K562 (cell line): ENCODE data around the gene A2ML1. TPM values are rescaled to one million over a fixed set of nuclear protein-coding genes. Genes with fewer than 3 reads are reported as not detected.

ENCODE experiments used
- ATAC-seq: fragments of 200-7000 bp; cut with Tn5 transposase; 3 replicates; pipeline ENCODE4 v1.9.1; 2020; ENCODE audit warnings: moderate library complexity
- BruUV-seq: library from RNA; stranded (reverse); fragments of 400-500 nt; replicated peaks from 2 replicates; lab custom pipeline; 2021; lab: Mats Ljungman, UMichigan
- CTCF ChIA-PET: fragments of 300-600 bp; formaldehyde crosslinking; extraction: SDS; loops from one replicate; lab custom pipeline; 2021; ENCODE audit warnings: low intra/inter-chr PET ratio; lab: Yijun Ruan, JAX
- POLR2A ChIA-PET: fragments of 300-600, 350-650 bp; sonication (Branson Sonifier 250); formaldehyde crosslinking; extraction: SDS; loops from one replicate; lab custom pipeline; 2021; ENCODE audit warnings: antibody characterized with exemption, inconsistent platforms; lab: Yijun Ruan, JAX
- DNase-seq, 4 experiments: peaks; one replicate each; pipeline versions ENCODE4 v3.0.0 to v3.0.0-alpha.2; 2011 to 2018; ENCODE audit warnings: low spot score in 3 of 4, mixed read lengths in 3 of 4; ENCODE audit errors: extremely low read depth in 1 of 4
- FAIRE-seq: peaks from 2 replicates; lab custom pipeline; 2011; peaks lifted over from hg19 to GRCh38; lab: Jason Lieb, UNC
- H2AFZ ChIP-seq: 2 replicates; pipeline ENCODE4 v1.6.0; 2011; ENCODE audit warnings: low read depth, low read length, control low read depth, inconsistent platforms
- H3K27ac ChIP-seq: fragments of 200-600 bp; 3 replicates; pipeline ENCODE4 v1.8.0; 2011; ENCODE audit warnings: low read depth, mild to moderate bottlenecking, control low read depth, inconsistent platforms, low read length, moderate library complexity, mixed read lengths; ENCODE audit errors: extremely low read depth
- H3K27me3 ChIP-seq, 2 experiments: fragments of 300-600 bp in 1 of 2; 2 replicates in 1 of 2; 3 replicates in 1 of 2; pipeline versions ENCODE4 v1.6.0 to v1.8.0; 2011; ENCODE audit warnings: inconsistent platforms in 2 of 2, low read length in 2 of 2, mild to moderate bottlenecking in 1 of 2, mixed read lengths in 1 of 2, moderate library complexity in 1 of 2; ENCODE audit not compliant: control insufficient read depth in 2 of 2, insufficient read depth in 2 of 2
- H3K36me3 ChIP-seq: fragments of 300-600 bp; 3 replicates; pipeline ENCODE4 v1.8.0; 2011; ENCODE audit warnings: mild to moderate bottlenecking, low read length, inconsistent platforms; ENCODE audit not compliant: control insufficient read depth, insufficient read depth
- H3K4me1 ChIP-seq, 2 experiments: fragments of 200-600 bp in 1 of 2; replicated peaks in 1 of 2; 2 replicates in 1 of 2; 3 replicates in 1 of 2; pipeline versions ENCODE4 v1.5.1 to v1.8.0; 2011; ENCODE audit warnings: inconsistent platforms in 2 of 2, low read length in 2 of 2, mild to moderate bottlenecking in 1 of 2, mixed read lengths in 1 of 2, moderate library complexity in 1 of 2; ENCODE audit not compliant: control insufficient read depth in 2 of 2, insufficient read depth in 2 of 2
- H3K4me2 ChIP-seq: 2 replicates; pipeline ENCODE4 v1.6.1; 2011; ENCODE audit warnings: low read length, control low read depth, inconsistent platforms, mixed read lengths; ENCODE audit not compliant: insufficient read depth
- H3K4me3 ChIP-seq: fragments of 200-600 bp; sonication (generic), shearing (Covaris generic); 2 replicates; pipeline ENCODE4 v1.5.1; 2016; ENCODE audit warnings: control low read depth, inconsistent platforms
- H3K79me2 ChIP-seq: fragments of 200-600 bp; 3 replicates; pipeline ENCODE4 v1.8.0; 2011; ENCODE audit warnings: low read length, inconsistent platforms; ENCODE audit not compliant: control insufficient read depth, insufficient read depth
- H3K9ac ChIP-seq, 2 experiments: 2 replicates each; pipeline versions ENCODE4 v1.6.0 to v1.6.1; 2011; ENCODE audit warnings: low read depth in 2 of 2, low read length in 2 of 2, control low read depth in 1 of 2, inconsistent platforms in 1 of 2, mild to moderate bottlenecking in 1 of 2, mixed read lengths in 1 of 2; ENCODE audit not compliant: insufficient read depth in 1 of 2
- H3K9me1 ChIP-seq: one replicate; pipeline ENCODE4 v1.6.0; 2011; ENCODE audit warnings: inconsistent platforms, mild to moderate bottlenecking, low read length, moderate library complexity; ENCODE audit not compliant: control insufficient read depth, insufficient read depth
- H3K9me3 ChIP-seq: replicated peaks from 2 replicates; pipeline ENCODE4 v1.5.1; 2011; ENCODE audit warnings: low read depth, low read length, inconsistent platforms; ENCODE audit not compliant: control insufficient read depth, insufficient read depth
- H4K20me1 ChIP-seq: replicated peaks from 2 replicates; pipeline ENCODE4 v1.6.1; 2011; ENCODE audit warnings: low read length, inconsistent platforms, mixed read lengths; ENCODE audit not compliant: control insufficient read depth, insufficient read depth
- CREB3 ChIP-seq: fragments of 450-650 bp; conservative IDR thresholded peaks from 2 replicates; pipeline ENCODE4 v1.6.1; 2016; ENCODE audit warnings: missing genetic modification characterization, low read depth, mild to moderate bottlenecking, missing compliant biosample characterization, moderate library complexity
- EGR1 ChIP-seq: fragments of 450-650 bp; conservative IDR thresholded peaks from 2 replicates; pipeline ENCODE4 v1.6.1; 2017; ENCODE audit warnings: mild to moderate bottlenecking
- KLF13 ChIP-seq: fragments of 450-650 bp; IDR thresholded peaks from 2 replicates; pipeline ENCODE4 v1.6.1; 2016; ENCODE audit warnings: missing genetic modification characterization, low read depth, mild to moderate bottlenecking, missing compliant biosample characterization, moderate library complexity, borderline replicate concordance
- MYC ChIP-seq, 2 experiments: fragments of 250-450 bp in 1 of 2; sonication (Bioruptor Pico) in 1 of 2; IDR thresholded peaks; 2 replicates each; pipeline versions ENCODE4 v1.5.1 to v1.6.1; 2012 to 2021; ENCODE audit warnings: low read depth in 2 of 2, borderline replicate concordance in 1 of 2, improper control_type of control experiment in 1 of 2, low read length in 1 of 2, mild to moderate bottlenecking in 1 of 2, moderate library complexity in 1 of 2
- NFIC ChIP-seq: fragments of 450-650 bp; IDR thresholded peaks from 2 replicates; pipeline ENCODE4 v1.6.1; 2017; ENCODE audit warnings: mild to moderate bottlenecking, inconsistent platforms
- SNRNP70 ChIP-seq: fragments of 200-400 bp; formaldehyde crosslinking; optimal IDR thresholded peaks from 2 replicates; pipeline ENCODE3; 2017; ENCODE audit warnings: low read depth, low read length
- STAT5B ChIP-seq: fragments of 250-450 bp; sonication (Bioruptor Pico); IDR thresholded peaks from 2 replicates; pipeline ENCODE4 v1.8.0; 2021; ENCODE audit warnings: mild to moderate bottlenecking, inconsistent platforms
- TGIF2 ChIP-seq: sonication (generic); formaldehyde crosslinking; IDR thresholded peaks from 2 replicates; pipeline ENCODE4 v1.8.1; 2022; ENCODE audit warnings: mild to moderate bottlenecking, missing genetic modification reagents, moderate library complexity
- TOE1 ChIP-seq, 2 experiments: fragments of 450-650 bp in 1 of 2; sonication (generic) in 1 of 2; formaldehyde crosslinking in 1 of 2; IDR thresholded peaks; 2 replicates each; pipeline versions ENCODE4 v1.7.1 to v1.8.0; 2016 to 2022; ENCODE audit warnings: borderline replicate concordance in 2 of 2, mild to moderate bottlenecking in 2 of 2, antibody characterized with exemption in 1 of 2, inconsistent platforms in 1 of 2, low read depth in 1 of 2, missing genetic modification reagents in 1 of 2, moderate library complexity in 1 of 2
- ZBTB2 ChIP-seq: fragments of 450-650 bp; IDR thresholded peaks from 2 replicates; pipeline ENCODE4 v1.6.1; 2016; ENCODE audit warnings: antibody characterized with exemption
- ZNF121 ChIP-seq: sonication (generic); formaldehyde crosslinking; conservative IDR thresholded peaks from 2 replicates; pipeline ENCODE4 v1.8.0; 2022; ENCODE audit warnings: missing genetic modification reagents
- ZNF347 ChIP-seq: fragments of 450-650 bp; formaldehyde crosslinking; IDR thresholded peaks from 2 replicates; pipeline ENCODE4 v1.4.0; 2020; ENCODE audit warnings: low read depth, mild to moderate bottlenecking, moderate library complexity
- ZNF589 ChIP-seq: fragments of 200-800 bp; sonication (Bioruptor generic); IDR thresholded peaks from 2 replicates; pipeline ENCODE4 v1.6.1; 2016; ENCODE audit warnings: low read depth, missing genetic modification characterization, missing compliant biosample characterization
- ZNF76 ChIP-seq: fragments of 250-450 bp; sonication (Bioruptor Pico); IDR thresholded peaks from 2 replicates; pipeline ENCODE4 v1.4.0; 2020; ENCODE audit warnings: mild to moderate bottlenecking, moderate library complexity, borderline replicate concordance
- WGBS: fragments of 100-300 bp; shearing (Covaris generic); methylation state at CpG from one replicate; pipeline ENCODE4 v1.1.6; 2016; ENCODE audit warnings: low coverage, mixed read lengths; ENCODE audit not compliant: insufficient coverage; ENCODE audit errors: missing lambda C conversion rate; 5-methylcytosine and 5-hydroxymethylcytosine counted together
- in situ Hi-C: fragments of 300-500 bp; cut with MboI; formaldehyde crosslinking; loops from 4 replicates; pipeline ENCODE4 v1.15.0; 2018; ENCODE audit warnings: inconsistent platforms, mixed read lengths
- intact Hi-C: fragments of 100-400 bp; cut with micrococcal nuclease; formaldehyde crosslinking; loops from 2 replicates; pipeline ENCODE4 v1.14.2; 2022
- polyA plus RNA-seq, 8 experiments: library from polyadenylated mRNA; depleted of rRNA in 4 of 8; stranded (reverse) in 5 of 8; unstranded in 3 of 8; fragments of >200 nt; fragmentation: Nextera tagmentation in 2 of 8; fragmentation: Illumina TruSeq in 1 of 8; extraction: Ambion mirVana in 2 of 8; extraction: Trizol in 1 of 8; gene quantifications; 2 replicates each; pipeline versions ENCODE4 v1.2.1 to v1.2.3, GENCODE V29; 2011 to 2014; ENCODE audit warnings: inconsistent platforms in 1 of 8, missing spikeins in 1 of 8
- total RNA-seq, 7 experiments: library from RNA; depleted of rRNA in 6 of 7; stranded (reverse); fragments of >200 nt in 6 of 7; fragmentation: Illumina TruSeq in 2 of 7; extraction: Trizol in 2 of 7; gene quantifications; 2 replicates each; pipeline versions ENCODE4 v1.2.1 to v1.2.3, GENCODE V29; 2011 to 2021; ENCODE audit warnings: low replicate concordance in 1 of 7
- TF ChIP-seq, protein P1 (sequence below), 3 experiments: fragments of 200-800 bp in 1 of 3; sonication (Bioruptor generic) in 1 of 3; sonication (generic) in 1 of 3; formaldehyde crosslinking in 1 of 3; IDR thresholded peaks; 2 replicates each; pipeline versions ENCODE4 v1.6.1 to v1.8.0; 2016 to 2022; ENCODE audit warnings: mild to moderate bottlenecking in 2 of 3, missing compliant biosample characterization in 2 of 3, missing genetic modification characterization in 2 of 3, missing genetic modification reagents in 1 of 3

The A2ML1 gene
- total and polyA plus RNA-seq, 9 of the 15 experiments (the other 6 are each of a cell fraction or from before 2014, with no cell fraction given), result 0.04 to 0.47 (median 0.13) TPM

DNA sequence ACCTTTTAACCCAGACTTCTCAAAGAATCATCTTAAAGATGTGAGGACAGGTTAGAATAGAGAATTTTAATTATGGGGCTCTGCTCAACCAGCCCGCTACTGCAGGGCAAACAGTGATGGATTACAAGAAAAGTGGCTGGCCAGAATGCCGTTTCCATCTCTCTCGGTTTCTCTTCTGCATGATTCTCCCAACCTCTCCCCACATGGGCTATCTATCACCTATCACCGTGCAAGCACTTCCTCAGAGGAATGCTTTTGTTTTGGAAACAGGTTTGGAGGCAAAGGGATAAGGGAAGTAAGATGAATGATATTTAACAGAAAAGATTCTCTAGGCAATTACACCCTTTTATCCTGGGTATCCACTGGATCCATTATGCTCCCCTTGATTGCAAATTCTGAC lies 54.5 kb downstream of the A2ML1 start (continued):
- TF ChIP-seq ZBTB2 (no peak), SNRNP70 (no peak), EGR1 (no peak), STAT5B (no peak), KLF13 (tag) (no peak), ZNF347 (CRISPR knock-in tag) (no peak), MYC (IDR thresholded peaks at IDR 0.05; ENCODE audit: low read depth, low read length) (no peak), MYC (CRISPR knock-in tag; IDR thresholded peaks at IDR 0.05; ENCODE audit: borderline replicate concordance, low read depth) (no peak)

DNA sequence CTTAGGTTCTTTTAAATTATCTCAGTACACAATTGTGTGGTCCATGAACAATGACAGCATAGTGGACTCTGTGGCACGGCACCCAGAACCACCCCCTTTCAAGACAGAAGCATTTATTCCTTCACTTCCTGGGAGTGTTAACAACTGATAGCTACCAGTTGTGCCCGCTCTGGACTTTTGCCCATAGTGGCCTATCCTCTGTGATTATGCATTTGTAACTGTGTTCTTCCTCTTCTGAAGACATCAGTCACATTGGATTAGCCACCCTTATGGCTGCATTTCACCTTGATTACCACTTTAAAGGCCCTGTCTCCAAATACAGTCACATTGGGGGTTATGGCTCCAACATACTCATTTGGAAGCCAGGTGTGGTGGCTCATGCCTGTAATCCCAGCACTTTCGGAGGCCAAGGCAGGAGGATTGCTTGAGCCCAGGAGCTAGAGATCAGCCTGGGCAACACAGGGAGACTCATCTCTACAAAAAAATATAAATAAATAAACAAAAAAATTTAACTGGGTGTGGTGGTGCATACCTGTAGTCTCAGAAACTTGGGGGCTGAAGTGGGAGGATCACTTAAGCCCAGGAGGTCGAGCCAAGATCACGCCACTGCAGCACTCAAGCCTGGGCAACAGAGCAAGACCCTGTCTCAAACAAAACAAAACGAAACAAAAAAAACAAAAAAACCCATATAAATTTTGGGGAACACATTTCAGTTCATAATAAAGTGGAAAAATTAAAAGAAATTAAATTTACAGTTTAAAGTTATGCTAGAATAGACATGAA lies 64.3 kb downstream of the A2ML1 start:
- no peaks in the 10 kb centered on the region for H3K9me3 ChIP-seq
- H3K36me3 ChIP-seq, result no peaks in the 10 kb centered on the region
- H3K27ac ChIP-seq, result peak overlapping the region; percentile 89
- H3K4me1 ChIP-seq, result peaks cover 11 to 19% of the 10 kb centered on the region in 2 experiments; a peak in 4 of 5 replicates
- peak overlapping the region in 1 of 2 experiments; percentile 49; a peak in 2 of 4 replicates for H3K9ac ChIP-seq
- no peaks in the 10 kb centered on the region for H3K9me1 ChIP-seq
- H3K27me3 ChIP-seq, result no peaks in the 10 kb centered on the region
- DNase-seq (peak in 3 of 4 experiments; percentile 12 to 40 (median 23)), ATAC-seq (peak; percentile 44), FAIRE-seq (no peak)
- H4K20me1 ChIP-seq, result no peaks in the 10 kb centered on the region
- no peak overlapping the region for H3K4me3 ChIP-seq
- no TSS peak for BruUV-seq
- H3K79me2 ChIP-seq, result no peaks in the 10 kb centered on the region
- H2AFZ ChIP-seq, result peak overlapping the region; percentile 80
- CTCF ChIA-PET, result no interaction called here
- in situ Hi-C loops, result no loop called here
- peak overlapping the region; percentile 56; the same call in 1 of the 2 replicates for H3K4me2 ChIP-seq
- intact Hi-C loops, result no loop called here
- POLR2A ChIA-PET, result no interaction called here
- 3% methylated on average over 6 of the region's 6 CpGs for WGBS
- no peak for TF ChIP-seq TGIF2 (CRISPR knock-in tag)
- no peak for TF ChIP-seq ZNF76 (CRISPR knock-in tag)
- no peak for TF ChIP-seq TOE1 (IDR thresholded peaks at IDR 0.05; ENCODE audit: borderline replicate concordance)
- TF ChIP-seq TOE1 (CRISPR knock-in tag; IDR thresholded peaks at IDR 0.05; ENCODE audit: borderline replicate concordance, low read depth), result no peak
- TF ChIP-seq NFIC, result 0 out of 2 replicates have a peak, but pooled peaks have one; percentile 16
- peak; percentile 21; the same call in 1 of the 2 replicates for TF ChIP-seq ZNF589 (CRISPR knock-in tag)
- TF ChIP-seq, protein P1, sequence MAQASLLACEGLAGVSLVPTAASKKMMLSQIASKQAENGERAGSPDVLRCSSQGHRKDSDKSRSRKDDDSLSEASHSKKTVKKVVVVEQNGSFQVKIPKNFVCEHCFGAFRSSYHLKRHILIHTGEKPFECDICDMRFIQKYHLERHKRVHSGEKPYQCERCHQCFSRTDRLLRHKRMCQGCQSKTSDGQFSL (CRISPR knock-in tag; IDR thresholded peaks at IDR 0.05), result no peak
- TF ChIP-seq, protein P1 (tag; IDR thresholded peaks at IDR 0.05), result peak in 1 of 2 experiments; percentile 26; a peak in 1 of 4 replicates
- TF ChIP-seq ZNF121 (CRISPR knock-in tag), result peak; percentile 96
- peak; percentile 64; the same call in 1 of the 2 replicates for TF ChIP-seq CREB3 (tag)
